ENCODE data around the gene WSCD1.

- TF ChIP-seq ZNF473 (tag by site-specific recombination; IDR thresholded peaks at IDR 0.05): no peak
- TF ChIP-seq, protein P1, sequence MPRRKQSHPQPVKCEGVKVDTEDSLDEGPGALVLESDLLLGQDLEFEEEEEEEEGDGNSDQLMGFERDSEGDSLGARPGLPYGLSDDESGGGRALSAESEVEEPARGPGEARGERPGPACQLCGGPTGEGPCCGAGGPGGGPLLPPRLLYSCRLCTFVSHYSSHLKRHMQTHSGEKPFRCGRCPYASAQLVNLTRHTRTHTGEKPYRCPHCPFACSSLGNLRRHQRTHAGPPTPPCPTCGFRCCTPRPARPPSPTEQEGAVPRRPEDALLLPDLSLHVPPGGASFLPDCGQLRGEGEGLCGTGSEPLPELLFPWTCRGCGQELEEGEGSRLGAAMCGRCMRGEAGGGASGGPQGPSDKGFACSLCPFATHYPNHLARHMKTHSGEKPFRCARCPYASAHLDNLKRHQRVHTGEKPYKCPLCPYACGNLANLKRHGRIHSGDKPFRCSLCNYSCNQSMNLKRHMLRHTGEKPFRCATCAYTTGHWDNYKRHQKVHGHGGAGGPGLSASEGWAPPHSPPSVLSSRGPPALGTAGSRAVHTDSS (tag by site-specific recombination; IDR thresholded peaks at IDR 0.05): no peak
- no peak for TF ChIP-seq ZNF174 (tag by site-specific recombination; IDR thresholded peaks at IDR 0.05)
- no peak for TF ChIP-seq CTCF (tag by site-specific recombination; IDR thresholded peaks at IDR 0.05)
- TF ChIP-seq PATZ1 (tag by site-specific recombination; IDR thresholded peaks at IDR 0.05): no peak
- TF ChIP-seq ZEB2 (tag by site-specific recombination; IDR thresholded peaks at IDR 0.05): no peak
- no peak for TF ChIP-seq ATF2 (tag by site-specific recombination; IDR thresholded peaks at IDR 0.05; ENCODE audit: low read depth)
Measured at GRCh38 chr17:6054372-6054771, 15.8 kb upstream of the WSCD1 start.

Data from HEK293 (cell line).